Measurements from ENCODE around the gene ARVCF.
A peak's percentile ranks its signal among the peaks of the same experiment; 100 is the strongest.

Gene ARVCF

GRCh38 chr22:19984851-19985811, 31.5 kb downstream of the ARVCF start:
- no peak for DNase-seq

- DNase-seq = no peak
Measured at GRCh38 chr22:19984201-19984753, 32.3 kb downstream of the ARVCF start.

- no peak for DNase-seq
Measured at GRCh38 chr22:19983741-19984140, 32.9 kb downstream of the ARVCF start.

GRCh38 chr22:19982991-19983578, 33.5 kb downstream of the ARVCF start:
- DNase-seq = no peak

- DNase-seq = no peak
Measured at GRCh38 chr22:19981961-19982920, 34.4 kb downstream of the ARVCF start.

- no peak for DNase-seq
Measured at GRCh38 chr22:19981171-19981960, 35.3 kb downstream of the ARVCF start.

DNA sequence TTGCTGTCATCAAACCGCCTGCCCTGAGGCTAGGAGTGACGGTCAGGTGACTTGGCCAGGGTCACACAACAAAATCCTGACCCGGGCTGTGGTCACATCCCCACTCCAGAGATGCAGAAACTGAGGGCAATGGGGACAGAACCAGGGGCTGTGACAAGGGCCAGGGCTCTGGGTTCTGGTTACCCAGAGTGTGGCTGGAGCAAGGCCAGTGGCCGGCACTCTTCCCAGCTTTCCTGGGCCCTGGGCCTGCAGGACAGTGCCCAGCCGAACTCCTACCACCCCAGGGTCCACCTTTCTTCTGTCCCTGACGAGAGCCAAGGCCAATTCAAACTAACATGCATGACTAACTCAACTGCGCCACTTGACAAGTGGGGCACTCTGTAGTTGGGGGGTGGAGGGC, 35.9 kb downstream of the ARVCF start:
- no peak for DNase-seq

- no peak for DNase-seq
Measured at GRCh38 chr22:19979712-19980493, 36.7 kb downstream of the ARVCF start.

DNA sequence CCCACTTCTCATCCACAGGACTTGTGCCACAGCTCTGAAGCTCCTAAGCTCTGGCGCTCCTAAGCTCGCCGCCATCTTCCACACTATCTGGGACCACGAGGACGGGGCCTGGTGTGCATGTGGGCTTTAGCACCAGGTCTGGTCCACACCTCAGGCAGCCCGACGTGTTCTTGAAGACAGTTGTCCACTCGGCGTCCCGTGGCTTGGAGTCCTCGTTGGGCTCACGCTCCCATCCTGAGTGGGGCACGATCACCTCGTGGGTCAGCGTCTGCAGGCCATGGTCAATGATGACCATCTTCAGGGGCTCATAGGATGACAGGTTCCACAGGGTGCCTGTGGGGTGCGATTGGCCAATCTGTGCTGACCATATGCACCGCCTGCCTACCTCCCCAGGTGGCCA, 37.9 kb downstream of the ARVCF start:
- DNase-seq = no peak

GRCh38 chr22:19977296-19978243, 39.1 kb downstream of the ARVCF start:
- no peak for DNase-seq

GRCh38 chr22:19976671-19977070, 40.0 kb downstream of the ARVCF start:
- DNase-seq = no peak

DNA sequence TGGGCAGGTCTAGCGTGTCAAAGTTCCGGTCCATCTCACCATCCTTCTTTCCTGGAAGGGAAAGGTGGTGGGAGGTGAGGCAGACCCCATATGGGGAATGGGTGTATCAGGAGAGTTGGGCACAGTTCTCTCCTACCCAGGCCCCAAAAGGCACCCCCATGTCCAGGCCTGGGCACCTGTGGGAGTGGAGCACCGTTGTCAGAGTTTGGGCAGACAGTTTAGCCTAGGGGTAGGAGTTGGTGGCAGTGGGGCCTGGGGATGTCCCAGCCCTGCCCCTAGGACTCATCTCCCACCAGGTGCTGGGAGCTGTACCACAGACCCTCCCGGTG, 41.0 kb downstream of the ARVCF start:
- no peak for DNase-seq

GRCh38 chr22:19974935-19975706, 41.5 kb downstream of the ARVCF start:
- DNase-seq = no peak

- peak; percentile 83 for DNase-seq
Measured at GRCh38 chr22:19974268-19974861, 42.3 kb downstream of the ARVCF start.

GRCh38 chr22:19973551-19974267, 42.9 kb downstream of the ARVCF start:
- no peak for DNase-seq

DNA sequence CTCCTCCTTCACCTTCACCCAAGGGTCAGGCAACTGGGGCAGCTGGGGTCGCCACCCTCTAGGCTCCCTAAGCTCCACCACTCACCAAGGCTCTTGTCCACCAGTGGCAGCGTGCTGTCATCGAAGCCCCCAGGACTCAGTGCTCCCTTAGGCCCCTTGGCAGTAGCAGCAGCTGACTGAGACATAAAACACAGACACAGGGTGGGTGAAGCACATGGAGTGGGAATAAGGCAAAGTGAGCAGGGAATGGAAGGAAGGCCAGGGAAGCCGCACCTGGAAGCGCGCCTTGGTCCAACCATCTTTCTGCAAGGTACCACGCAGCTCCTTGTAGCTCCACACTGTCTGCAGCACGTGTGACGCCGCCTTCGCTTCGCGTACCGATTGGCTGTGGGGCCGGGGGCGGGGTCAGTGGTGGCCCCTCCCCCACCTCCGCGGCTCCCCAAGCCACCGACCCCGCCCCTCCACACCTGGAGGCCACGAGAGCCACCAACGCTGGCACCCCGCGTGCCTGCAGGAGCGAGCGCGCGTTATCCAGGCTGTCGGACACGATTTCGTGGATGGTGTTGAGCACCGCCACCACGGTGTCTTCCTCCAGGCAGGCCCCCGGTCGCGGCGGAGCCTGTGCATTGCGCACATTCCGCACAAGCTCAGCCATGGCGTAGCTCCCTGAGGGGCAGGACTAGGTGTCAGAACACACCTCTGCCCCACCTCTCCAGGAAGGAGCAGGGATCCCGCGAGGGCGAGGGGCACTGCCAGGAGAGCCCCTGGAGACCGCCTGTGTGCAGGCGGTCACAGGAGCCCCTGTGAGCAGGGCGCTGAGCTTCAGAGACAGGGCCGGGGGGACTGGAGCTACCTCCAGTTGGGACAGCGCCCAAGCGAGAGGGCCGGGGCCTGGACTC, 43.7 kb downstream of the ARVCF start:
- no peak for DNase-seq

- DNase-seq = no peak
Measured at GRCh38 chr22:19972251-19972650, 44.4 kb downstream of the ARVCF start.

Data from DMS 273 treated with DMSO at 0.1 percent for 48 hours (cell line).